T1000 (cell line): ENCODE results near the gene LINGO4.

Experiments used
- DNase-seq: peaks from one replicate; lab custom pipeline; 2025; ENCODE audit warnings: mixed read lengths; lab: John Stamatoyannopoulos, UW

The LINGO4 gene, protein sequence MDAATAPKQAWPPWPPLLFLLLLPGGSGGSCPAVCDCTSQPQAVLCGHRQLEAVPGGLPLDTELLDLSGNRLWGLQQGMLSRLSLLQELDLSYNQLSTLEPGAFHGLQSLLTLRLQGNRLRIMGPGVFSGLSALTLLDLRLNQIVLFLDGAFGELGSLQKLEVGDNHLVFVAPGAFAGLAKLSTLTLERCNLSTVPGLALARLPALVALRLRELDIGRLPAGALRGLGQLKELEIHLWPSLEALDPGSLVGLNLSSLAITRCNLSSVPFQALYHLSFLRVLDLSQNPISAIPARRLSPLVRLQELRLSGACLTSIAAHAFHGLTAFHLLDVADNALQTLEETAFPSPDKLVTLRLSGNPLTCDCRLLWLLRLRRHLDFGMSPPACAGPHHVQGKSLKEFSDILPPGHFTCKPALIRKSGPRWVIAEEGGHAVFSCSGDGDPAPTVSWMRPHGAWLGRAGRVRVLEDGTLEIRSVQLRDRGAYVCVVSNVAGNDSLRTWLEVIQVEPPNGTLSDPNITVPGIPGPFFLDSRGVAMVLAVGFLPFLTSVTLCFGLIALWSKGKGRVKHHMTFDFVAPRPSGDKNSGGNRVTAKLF

DNA sequence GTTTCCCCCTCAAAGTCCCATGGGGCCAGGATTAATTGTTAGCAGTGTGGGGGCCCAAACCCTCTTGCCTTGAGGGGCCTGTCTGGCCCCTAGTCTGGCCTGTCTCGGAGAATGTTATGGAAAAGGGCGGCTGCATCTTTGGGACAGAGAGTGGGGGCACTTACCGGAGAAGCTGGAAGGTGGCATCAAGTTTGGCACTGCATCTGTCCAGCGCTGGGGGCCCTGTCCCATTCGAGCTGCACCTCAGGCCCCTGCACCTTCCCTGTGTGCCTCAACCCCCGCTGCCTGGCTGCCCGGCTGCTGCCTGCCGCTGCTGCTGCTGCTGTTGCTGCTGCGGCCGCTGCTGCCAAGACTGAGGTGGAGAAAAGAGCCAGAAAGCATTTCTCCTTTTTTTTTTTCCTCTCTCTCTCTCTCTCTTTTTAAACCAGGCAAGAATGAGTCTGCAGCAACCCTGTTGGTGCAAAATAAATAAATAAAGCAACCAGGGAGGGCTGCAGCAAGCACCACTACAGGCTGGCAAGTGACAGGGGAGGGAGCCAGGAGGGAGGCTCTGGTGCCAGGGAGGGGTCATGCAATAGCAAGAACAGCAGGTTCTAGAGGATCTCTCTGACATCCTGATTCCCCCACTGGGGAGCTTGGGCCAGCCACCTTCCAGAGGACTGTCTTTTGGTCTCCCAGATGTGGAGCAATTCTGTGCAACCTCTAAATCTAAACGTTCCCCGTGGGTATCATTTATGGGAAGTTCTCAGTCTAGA lies at the start of gene LINGO4:
TSS of gene LINGO4 (minus strand) at position 354 of the 755 bp plus-strand sequence. CDS start 2,715 bp downstream, outside the sequence.
- DNase-seq, result no peak

DNA sequence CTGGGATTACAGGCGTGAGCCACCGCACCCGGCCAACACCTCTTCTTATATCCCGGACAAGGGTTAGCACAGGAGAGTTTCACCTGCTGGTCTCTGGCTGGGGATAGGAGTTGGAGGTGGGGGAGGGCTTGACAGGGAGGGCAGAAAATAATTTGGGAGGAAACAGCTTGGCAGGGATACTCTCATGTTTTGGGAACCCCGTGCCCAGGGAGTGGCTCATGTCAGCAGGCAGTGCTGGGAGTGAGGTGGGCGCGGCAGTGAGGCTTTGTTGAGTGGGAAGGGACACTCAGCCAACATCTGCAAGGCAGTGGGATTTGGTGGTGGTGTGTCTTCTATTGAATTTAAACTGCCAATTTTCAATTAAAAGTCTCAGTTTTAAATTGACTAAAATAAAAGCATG lies 49.4 kb upstream of the LINGO4 start:
- no peak for DNase-seq

DNA sequence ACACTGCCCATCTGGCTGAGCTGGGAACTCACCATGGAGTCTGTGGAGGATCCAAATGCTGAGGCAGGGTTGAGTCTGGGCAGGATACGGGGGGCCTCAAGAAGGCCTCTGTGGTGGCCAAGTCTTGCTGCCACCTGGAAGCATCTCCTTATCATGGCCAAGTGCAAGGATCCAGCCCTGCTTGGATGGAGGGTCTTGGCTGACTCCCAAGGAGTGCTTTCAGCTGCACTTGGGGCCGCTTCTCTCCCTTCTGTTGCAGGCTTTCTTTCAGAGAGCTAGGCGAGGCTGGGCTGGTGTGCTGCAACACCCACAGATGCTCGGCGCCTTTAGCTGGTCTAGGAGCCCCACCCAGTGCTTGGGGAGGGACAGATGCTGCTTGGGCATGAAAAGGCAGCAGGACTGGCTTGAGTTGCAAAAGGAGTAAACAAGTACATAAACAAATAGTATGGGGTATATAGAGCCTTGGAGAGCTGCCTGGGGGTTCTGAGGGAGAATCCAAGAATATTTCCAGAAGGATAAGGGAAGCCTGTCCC lies 48.3 kb upstream of the LINGO4 start, which contains the start of gene THEM5:
TSS of gene THEM5 (minus strand) at position 302 of the 533 bp plus-strand sequence. CDS start at position 155, 147 bp downstream.
- DNase-seq, result no peak

DNA sequence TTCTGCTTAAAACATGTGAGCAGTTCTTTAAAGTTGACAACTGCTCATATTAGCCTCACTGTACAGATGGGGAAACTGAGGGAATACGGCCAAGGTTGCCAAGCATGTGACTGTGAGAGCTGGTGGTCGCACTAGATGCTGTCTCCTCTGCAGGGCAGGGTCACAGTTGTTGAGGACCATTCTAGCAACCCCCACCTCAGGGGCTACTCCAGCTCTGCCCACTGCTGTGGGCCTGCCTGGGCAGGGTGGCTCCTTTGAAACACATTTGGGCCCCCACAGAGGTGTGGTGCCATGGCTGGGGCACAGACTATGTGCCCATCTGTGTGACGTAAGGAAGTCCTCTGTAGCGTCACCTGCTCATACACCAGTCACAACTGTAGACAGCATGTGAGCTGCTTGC lies 47.5 kb upstream of the LINGO4 start:
- no peak for DNase-seq

DNA sequence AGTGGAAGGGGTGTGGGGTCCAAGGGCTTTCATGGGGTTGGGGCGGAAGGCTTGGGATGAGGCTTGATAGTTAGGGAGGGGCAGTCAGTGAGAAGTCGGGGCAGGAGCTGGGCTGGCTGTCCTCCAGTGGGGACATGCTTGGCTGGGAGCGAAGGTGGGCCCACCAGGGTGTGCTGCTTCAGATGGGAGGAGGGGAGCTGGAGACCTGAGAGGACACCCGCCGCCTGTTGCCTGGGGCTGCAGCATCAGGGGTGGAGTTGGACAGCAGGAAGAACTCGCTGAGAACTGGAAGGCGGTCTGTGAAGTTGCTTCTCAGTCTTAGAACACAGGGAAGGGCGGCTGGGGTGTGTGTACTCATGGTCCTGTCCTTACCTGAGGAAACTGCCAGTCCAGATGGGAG lies 46.7 kb upstream of the LINGO4 start:
- DNase-seq, result no peak

DNA sequence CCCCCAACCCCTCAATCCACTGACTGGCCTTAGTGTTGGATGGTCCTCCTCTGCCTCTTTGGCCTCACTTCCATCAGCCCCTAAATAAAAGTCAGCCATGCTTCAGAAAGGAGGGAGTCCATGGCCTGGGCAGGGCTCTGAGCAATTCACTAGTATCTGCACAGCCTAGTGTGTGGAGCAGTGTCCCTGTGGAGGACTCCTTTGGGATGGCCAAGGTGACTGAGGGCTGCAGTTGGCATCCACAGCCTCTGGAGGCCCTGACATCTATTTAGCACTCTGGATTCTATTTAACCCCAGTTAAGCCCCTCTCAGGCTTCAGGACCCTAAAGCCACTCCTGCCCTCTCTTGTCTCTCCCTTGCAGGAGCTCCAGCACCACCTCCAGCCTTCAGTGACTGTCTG lies 44.7 kb upstream of the LINGO4 start:
- DNase-seq, result no peak

DNA sequence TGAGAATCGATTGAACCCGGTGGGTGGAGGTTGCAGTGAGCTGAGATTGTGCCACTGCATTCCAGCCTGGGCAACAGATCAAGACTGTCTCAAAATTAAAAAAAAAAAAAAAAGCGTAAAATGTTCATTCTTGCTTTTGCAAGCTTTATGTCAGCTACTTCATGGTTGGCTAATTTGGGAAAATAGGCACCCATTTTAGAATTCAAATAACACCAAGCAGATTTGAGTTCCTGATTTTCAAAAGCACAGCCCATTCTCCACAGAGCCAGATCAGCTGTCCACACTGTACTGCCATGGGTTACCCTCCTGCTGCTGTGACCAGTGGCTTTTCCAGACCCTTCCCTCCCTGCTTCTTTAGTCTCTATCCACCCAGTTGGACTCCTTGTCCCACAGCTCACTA lies 43.9 kb upstream of the LINGO4 start:
- DNase-seq, result no peak

DNA sequence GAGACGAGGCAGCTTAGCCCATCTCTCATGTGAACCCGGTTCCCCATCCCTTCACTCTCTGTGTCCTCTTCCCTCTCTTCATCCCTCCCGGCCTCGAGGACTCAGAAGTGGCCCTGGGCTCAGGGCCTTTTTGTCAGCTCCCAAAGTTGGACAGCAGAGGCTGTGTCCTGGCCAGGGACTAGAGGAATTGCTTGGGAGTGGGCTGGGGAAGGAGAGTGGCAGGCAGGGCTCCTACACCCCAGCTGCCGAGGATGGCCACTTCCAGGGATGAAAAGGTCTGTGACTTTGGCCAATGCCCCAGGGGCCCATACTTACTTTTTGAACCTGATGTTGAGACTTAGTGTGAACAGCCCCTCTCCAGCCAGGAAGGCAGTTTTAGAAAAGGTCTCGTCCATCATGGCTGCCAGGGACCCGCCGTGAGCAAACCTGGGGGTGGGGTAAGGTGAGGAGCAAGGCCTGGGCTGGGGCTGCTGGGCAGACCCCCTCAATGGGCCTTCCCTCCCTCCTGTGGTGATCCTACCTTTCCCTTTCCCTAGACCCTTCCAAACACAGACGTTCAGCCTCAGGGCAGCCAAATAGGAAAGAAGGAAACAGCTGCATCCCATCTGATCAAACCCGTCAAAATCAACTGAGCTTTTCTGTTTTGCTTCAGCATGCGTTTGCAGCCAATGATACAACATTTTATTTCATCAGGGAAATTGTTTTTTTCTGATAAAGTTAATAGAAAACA lies 42.8 kb upstream of the LINGO4 start:
- no peak for DNase-seq

DNA sequence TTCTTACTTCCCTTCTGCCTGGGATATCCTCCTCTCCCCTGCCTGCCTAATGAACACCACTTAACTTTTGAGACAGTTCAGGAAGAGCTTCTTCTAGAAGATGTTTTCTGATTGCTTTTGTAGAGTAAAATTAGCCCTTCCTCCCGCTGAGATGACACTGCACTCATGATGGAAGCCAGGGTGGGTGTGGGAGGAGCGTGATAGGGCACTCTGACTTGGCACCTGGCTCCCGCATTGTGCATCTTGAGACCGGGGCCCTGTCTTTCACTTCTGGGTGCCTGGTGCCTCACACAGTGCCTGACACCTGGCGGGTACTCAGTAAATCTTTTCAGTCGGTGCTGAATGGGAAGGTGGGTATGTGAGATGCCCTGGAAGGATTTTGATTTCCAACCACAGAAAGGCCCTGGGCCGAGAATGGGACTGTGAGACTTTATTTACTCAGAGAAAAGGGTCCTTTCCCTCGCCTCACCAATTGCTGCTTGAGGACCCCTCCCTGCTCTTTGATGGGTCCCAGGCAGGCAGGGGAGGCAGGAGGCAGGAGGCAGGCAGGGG lies 41.5 kb upstream of the LINGO4 start:
- no peak for DNase-seq

DNA sequence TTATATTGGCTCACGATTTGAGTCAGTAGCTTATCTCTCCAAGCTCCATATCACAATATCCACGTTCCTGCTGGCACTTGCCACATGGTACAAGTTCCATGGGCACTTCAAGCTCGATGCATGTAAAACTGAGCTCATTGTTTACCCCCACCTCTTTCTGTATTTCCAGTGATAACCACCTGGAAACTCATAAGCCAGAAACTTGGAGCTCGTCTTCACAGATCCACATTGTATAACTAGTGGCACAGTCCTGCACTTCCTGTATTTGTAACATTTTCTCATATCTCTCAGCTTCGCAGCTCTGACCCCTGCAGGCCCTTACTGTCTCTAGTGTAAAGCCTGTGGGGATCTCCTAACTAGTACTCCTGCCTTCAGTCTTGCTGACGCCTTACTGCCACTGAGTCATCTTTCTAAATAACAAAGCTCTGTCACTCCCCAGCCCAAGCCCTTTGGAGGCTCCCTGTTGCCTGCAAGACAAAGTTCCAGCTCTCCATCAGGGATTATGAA lies 40.9 kb upstream of the LINGO4 start:
- no peak for DNase-seq

DNA sequence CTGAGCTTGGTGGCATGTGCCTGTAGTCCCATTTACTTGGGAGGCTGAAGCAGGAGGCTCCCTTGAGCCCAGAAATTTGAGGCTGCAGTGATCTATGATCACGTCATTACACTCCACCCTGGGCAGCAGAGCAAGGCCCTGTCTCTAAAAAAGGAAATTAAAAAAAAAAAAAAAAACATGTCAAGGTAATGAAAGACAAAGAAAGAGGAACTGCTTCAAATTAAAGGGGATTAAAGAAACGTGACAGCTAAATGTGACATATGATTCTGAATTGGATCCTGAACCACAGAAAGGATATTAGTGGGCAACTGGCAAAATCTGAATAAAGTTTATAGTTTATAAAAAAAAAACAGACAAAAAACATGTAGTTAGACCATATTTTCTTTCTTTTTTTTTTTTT lies 38.2 kb upstream of the LINGO4 start:
- DNase-seq, result no peak

DNA sequence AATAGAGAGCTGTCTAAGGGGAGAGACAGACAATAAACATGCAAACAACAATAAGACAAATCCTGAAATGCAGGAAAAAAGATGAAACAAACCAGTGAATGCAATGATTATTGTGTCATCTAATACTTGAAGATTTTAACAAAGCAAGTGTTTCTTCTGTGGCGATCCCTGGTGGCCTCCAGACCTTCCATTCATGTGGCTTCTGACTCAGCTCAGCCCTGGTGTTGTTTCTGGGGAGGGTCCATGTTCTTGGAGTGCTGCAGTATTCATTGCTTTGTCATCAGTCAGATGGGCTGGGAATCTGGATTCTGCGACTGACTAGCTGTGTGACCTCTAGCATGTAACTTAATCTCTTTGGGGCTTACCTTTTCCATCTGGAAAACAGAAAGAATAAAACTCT lies 35.9 kb upstream of the LINGO4 start:
- DNase-seq, result no peak

DNA sequence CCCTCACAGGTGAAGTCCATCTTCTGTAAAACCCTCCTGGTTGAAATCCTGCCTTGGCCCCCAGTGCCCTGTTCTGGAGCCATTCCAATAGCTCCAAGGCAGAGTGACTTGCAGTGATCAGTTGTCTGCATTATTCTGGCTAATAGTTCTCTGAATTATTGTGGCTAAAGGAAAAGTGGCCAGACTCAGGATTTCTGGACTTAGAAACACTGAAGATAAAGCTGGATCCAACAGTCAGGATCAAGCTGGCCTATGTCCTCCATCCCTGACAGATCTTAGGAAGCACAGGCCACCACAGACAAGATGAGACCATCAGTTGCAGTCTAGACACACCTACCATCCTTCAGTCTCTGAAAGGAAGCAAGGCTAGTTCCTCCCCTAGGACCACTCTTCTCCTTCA lies 35.2 kb upstream of the LINGO4 start:
- no peak for DNase-seq

DNA sequence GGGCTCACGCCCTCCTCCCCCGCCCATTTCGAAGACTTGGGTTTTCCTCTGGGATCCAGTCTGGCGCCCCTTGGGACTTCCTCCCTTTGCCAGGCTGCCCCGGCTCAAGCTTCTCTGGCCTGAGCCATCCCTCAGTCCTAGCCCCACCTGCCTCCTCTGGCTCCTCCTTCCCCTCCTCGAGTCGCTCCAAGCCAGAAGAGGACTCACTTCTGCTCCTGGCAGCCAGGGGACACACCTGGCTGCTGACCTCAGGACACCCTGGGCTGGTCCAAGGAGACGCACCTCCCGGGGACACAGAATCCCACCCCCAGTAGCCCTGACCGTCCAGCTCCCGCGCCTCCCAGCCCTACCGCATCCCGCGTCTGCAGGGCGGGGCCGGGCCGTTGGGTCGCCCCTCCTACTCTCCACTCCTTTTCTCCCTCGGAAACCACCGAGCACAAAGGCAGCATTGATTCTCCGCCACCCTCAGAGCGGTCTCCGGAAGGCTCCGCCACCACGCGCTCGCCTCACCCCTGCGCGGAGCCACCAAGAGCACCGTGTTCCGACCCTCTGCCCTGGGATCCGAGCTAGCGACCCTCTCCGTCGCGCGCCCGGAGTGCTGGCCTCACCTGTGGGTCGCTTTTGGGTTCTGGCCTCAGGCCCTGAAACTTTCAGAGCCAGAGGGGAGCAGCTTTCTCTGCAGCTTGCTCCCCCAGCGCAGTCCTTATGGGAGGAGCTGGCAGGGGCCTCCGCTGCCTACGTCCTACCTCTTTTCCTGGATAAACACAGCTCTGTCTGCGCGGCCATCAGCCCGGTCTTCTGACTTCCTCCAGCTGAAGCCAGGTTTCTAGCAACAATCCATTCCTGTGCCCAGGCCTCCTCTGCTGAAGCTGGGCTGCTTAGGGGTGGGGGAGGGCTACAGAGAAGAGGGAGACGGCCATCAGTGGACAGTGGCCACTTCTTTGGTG lies 34.5 kb upstream of the LINGO4 start, which contains the start of gene C2CD4D:
TSS of gene C2CD4D (minus strand) at position 364 of the 947 bp plus-strand sequence. CDS start 831 bp downstream, outside the sequence.
- no peak for DNase-seq

DNA sequence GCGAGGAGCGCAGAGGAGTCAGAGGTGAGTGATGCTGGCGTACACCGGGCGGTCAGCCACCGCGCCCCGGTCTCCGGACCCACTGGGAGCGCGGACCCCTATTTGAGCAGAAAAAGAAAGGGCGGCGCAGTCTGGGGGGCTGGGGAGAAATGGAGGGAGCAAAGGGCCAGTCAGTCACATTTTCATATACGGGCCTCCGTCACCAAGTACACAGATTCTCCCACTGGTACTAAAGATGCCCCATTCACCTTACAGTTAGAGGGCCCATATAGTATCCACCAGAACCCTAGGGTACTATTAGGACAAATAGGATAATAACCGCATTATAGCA lies 33.8 kb upstream of the LINGO4 start:
- no peak for DNase-seq

DNA sequence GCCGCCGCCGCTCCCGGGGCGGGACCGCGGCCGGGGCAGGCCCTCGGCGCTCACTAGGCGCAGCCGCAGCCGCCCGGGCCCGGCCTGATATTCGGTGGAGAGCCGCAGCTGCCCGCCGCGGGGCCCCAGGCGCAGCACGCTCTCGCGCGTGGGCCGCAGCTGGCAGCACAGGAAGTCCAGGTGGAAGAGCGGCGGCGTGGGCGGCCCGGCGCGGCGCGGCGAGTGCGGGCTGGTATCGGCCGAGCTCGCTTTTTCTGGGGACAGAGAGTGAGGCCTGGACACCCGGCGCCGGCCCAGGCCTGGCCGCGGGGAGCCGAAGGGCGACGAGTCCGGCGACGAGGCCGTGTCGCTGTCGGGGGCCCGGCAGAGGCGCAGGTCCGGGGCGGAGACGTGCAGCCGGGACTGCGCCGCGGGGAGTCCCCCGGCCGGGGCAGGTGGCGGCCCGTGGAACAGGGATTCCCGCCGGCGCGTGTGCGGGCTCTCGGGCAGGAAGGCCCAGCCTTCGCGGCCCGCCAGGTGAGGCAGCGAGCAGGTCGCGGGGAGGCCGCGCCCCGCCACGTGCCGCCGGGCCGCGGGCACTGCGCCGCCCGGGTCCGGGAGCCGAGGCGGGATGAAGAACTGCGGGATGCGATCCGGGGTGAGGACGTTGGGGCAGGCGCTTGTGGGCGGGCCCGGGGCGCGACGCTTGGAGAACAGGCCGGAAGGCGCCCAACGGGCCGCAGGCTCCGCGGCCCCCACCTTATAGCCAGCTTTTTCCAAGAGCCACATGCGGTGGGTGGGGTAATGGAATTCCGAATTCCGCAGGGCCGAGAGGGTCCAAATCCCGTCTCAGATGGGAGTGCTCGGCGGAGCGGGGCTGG lies 33.2 kb upstream of the LINGO4 start:
- no peak for DNase-seq

DNA sequence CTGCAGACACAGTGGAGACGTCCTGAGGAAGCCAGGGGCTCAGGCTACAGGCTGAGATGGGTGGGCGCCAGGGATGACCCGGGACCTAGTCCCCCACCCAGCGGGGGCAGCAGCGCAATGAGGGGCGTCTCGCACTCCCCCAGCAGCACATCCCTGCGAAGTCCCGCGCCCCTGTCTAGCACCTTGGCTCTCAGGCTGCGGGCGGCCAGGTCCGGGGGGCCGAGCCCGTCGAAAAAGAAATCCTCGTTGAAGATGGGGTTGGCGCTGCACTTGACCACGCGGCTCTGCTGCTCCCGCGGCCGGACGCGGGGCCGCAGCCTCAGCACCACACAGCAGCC lies 32.6 kb upstream of the LINGO4 start:
- no peak for DNase-seq

DNA sequence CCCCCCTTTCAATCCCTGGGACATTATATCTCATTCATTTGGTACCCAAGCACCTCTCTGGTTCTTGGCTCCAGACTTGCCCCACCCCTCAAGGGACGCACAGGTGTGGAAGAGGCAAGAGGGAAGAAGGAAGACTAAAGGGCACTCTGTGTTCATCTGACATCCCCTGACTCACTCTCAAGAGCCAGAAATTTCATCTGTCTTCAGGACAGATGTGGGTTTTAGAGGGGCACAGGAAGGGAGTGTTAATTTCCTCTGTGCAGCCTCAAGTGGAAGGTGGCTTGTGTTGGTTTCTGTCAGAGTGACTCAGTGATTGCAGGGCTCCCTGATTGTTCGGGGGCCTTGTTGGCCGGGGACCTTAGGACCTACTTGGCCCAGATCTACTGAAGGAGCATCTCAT lies 32.0 kb upstream of the LINGO4 start:
- no peak for DNase-seq

DNA sequence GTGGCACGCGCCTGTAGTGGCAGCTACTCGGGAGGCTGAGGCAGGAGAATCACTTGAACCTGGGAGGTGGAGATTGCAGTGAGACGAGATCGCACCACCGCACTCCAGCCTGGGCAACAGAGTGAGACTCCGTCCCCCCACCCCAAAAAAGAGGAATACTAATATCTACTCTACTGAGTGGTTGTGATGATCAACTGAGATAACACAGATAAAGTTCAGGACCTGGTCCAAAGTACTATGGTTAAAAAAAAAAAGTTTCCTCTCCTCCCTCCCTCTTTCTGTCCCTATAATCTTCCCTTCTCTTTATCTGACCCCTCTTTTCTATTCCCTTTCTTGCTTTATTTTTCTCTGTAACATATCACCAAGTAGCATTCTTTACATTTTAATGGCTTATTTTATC lies 30.4 kb upstream of the LINGO4 start:
- no peak for DNase-seq
